ENCODE results near the gene MRC2.
"Not testable (repeated sequence)": the region's sequence is repeated elsewhere in the genome, so short reads cannot be mapped to it uniquely, and the experiment has no call there.

The MRC2 gene

DNA sequence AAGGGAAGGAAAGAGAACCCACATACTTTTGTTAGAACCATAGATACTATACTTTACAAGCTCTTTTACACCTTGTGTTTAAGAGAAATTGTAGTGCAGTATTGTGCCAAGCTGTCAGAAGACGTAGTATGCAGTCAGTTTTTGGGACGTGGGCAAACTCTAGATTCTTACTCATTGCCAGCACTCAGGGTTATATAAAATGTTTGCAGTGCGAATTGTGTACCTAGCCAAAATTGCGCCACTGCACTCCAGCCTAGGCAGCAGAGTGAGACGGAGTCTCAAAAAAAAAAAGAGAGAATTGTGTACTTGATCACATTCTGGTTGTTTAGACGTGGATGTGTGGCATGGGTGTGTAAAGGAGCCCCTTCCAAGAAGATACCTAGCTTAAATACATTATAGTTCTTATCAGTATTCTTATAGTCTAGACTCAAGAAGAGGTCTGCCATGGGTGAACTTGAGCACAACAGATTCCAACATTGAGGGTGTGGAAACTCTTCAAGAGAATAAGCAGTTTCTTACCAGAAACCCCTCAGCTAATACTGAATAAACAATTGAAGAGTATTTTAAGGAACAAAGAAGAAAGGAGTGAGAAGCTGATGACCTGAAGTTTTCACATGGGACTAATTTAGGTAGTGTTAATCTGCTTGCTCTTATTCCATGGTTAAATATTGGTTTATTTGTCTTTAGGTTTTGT is 27.4 kb upstream of the MRC2 start:
- in situ Hi-C loops (cut with MboI; ENCODE audit: low pct_unique_long_range_greater_than_20kb, low sequenced_read_pairs, unreplicated experiment): no loop called here
- DNase-seq (ENCODE audit: low spot score): no peak
- TF ChIP-seq, protein P1, sequence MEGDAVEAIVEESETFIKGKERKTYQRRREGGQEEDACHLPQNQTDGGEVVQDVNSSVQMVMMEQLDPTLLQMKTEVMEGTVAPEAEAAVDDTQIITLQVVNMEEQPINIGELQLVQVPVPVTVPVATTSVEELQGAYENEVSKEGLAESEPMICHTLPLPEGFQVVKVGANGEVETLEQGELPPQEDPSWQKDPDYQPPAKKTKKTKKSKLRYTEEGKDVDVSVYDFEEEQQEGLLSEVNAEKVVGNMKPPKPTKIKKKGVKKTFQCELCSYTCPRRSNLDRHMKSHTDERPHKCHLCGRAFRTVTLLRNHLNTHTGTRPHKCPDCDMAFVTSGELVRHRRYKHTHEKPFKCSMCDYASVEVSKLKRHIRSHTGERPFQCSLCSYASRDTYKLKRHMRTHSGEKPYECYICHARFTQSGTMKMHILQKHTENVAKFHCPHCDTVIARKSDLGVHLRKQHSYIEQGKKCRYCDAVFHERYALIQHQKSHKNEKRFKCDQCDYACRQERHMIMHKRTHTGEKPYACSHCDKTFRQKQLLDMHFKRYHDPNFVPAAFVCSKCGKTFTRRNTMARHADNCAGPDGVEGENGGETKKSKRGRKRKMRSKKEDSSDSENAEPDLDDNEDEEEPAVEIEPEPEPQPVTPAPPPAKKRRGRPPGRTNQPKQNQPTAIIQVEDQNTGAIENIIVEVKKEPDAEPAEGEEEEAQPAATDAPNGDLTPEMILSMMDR (IDR thresholded peaks at IDR 0.05; ENCODE audit: extremely low read depth, insufficient read depth, missing control alignments): no peak

DNA sequence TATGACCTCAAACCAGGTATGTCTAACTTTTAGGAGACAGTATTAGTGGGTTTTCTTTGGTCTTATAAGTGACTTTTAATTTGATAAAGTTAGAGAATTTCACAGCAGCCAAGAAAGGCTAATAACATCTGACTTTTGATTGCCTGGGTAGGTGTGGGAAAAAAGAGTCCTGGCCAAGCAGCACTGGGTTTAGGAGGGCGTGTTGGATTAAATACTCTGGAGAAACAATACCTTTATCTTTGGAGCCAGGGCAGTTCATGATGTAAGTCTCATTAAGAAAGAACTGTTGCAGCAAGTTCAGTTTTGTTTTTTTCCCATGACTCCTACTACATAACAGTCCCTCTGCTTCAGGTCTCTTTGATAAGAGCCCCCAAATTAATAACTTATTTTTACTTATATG is 26.7 kb upstream of the MRC2 start:
- TF ChIP-seq, protein P1 (IDR thresholded peaks at IDR 0.05; ENCODE audit: extremely low read depth, insufficient read depth, missing control alignments): no peak
- no peak for DNase-seq (ENCODE audit: low spot score)
- in situ Hi-C loops (cut with MboI; ENCODE audit: low pct_unique_long_range_greater_than_20kb, low sequenced_read_pairs, unreplicated experiment): no loop called here

DNA sequence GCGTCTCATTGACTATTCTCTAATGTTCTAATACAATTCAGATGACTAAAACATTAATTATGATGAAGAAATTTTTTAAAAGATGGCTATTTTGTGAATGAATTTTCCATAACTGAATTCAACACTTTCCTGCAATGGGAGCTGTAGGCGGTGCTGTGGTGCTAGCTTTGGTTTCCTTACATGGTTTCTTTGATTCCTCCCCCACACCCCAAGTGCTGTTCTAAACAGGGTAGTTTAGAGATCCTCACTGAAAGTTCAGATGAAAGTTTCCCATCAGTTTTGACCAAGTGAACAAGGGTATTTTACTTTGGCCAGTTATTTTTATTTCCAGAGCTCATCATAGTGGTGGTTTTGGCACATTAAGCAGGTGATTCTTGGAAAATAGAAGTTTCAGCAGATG is 26.0 kb upstream of the MRC2 start:
- in situ Hi-C loops (cut with MboI; ENCODE audit: low pct_unique_long_range_greater_than_20kb, low sequenced_read_pairs, unreplicated experiment): no loop called here
- no peak for DNase-seq (ENCODE audit: low spot score)

DNA sequence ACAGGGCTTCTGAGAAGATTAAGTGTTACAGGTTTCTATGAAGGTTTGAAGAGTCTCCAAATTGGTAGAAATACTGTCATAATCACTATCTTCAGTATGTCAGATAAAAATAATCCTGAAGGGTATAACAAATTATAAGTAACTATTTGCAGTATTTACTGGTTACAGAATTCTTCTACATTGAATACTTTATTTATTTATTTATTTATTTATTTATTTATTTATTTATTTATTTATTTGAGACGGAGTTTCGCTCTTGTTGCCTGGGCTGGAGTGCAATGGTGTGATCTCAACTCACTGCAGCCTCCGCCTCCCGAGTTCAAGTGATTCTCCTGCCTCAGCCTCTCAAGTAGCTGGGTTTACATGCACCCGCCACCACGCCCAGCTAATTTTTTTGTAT is 23.7 kb upstream of the MRC2 start:
- DNase-seq (ENCODE audit: low spot score); in situ Hi-C loops (cut with MboI; ENCODE audit: low pct_unique_long_range_greater_than_20kb, low sequenced_read_pairs, unreplicated experiment): not testable (repeated sequence)

More for the DNA sequence above, 26.0 kb upstream of the MRC2 start:
- TF ChIP-seq, protein P1 (IDR thresholded peaks at IDR 0.05; ENCODE audit: extremely low read depth, insufficient read depth, missing control alignments): peak; percentile 5

DNA sequence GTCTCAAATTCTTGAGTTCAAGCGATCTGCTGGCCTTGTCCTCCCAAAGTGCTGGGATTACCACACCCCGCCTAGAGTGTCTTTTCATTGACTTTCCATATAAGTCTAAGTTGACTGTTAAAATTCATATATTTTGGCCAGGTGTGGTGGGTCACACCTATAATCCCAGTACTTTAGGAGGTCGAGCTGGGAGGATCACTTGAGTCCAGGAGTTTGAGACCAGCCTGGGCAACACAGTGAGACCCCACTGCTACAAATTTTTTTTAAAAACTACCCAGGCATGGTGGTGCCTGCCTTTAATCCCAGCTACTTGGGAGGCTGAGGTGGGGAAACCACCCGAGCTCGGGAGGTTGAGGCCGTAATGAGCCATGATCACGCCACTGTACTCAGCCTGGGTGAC is 21.9 kb upstream of the MRC2 start:
- in situ Hi-C loops (cut with MboI; ENCODE audit: low pct_unique_long_range_greater_than_20kb, low sequenced_read_pairs, unreplicated experiment): no loop called here
- TF ChIP-seq, protein P1 (IDR thresholded peaks at IDR 0.05; ENCODE audit: extremely low read depth, insufficient read depth, missing control alignments): no peak
- DNase-seq (ENCODE audit: low spot score): no peak

DNA sequence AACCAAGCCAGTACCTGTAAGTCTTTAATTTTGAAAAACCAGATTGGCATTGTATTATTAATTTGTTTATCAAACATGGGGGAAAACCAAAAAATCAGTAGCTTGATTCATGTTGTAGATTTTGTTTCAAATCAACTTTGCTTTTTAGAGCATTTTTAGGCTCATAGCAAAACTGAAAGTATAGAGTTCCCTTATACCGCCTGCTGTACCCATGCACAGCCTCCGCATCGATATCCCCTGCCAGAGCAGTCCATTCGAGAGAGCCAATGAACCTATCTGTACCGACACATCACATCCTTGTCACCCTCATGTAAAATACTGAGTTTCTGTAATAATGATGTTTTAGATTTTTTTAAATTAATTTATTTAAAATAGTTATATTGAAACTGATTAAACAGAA is 16.2 kb upstream of the MRC2 start:
- TF ChIP-seq, protein P1 (IDR thresholded peaks at IDR 0.05; ENCODE audit: extremely low read depth, insufficient read depth, missing control alignments): no peak
- DNase-seq (ENCODE audit: low spot score): no peak
- in situ Hi-C loops (cut with MboI; ENCODE audit: low pct_unique_long_range_greater_than_20kb, low sequenced_read_pairs, unreplicated experiment): no loop called here

DNA sequence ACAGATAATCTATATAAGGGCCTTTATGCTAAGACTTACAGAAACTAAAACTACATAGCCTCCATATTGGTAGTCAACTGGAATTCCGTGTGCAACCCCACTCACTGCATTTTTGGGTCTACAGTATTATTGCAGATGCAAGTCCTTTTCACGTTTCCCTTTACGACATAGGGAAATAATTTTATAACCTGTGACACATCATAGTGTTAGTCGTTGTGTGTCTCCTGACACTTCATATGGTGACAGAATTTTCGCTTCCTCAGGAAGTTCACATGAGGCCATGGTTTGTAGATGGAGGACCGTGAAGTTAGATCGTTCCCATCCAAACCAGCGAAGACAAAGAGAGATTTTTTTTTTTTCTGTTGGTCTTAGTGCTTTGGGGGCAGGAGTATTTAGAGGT is 15.7 kb upstream of the MRC2 start:
- TF ChIP-seq, protein P1 (IDR thresholded peaks at IDR 0.05; ENCODE audit: extremely low read depth, insufficient read depth, missing control alignments): no peak
- no peak for DNase-seq (ENCODE audit: low spot score)
- in situ Hi-C loops (cut with MboI; ENCODE audit: low pct_unique_long_range_greater_than_20kb, low sequenced_read_pairs, unreplicated experiment): no loop called here

DNA sequence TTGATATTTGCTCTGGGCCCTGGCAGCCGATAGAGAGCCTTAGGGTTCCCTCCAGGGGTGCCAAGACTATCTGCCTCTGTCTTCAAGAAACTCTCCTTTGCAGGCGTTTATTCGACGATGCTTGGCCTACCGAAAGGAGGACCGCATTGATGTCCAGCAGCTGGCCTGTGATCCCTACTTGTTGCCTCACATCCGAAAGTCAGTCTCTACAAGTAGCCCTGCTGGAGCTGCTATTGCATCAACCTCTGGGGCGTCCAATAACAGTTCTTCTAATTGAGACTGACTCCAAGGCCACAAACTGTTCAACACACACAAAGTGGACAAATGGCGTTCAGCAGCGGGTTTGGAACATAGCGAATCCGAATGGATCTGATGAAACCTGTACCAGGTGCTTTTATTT is 15.2 kb upstream of the MRC2 start:
- in situ Hi-C loops (cut with MboI; ENCODE audit: low pct_unique_long_range_greater_than_20kb, low sequenced_read_pairs, unreplicated experiment): not testable (repeated sequence)

DNA sequence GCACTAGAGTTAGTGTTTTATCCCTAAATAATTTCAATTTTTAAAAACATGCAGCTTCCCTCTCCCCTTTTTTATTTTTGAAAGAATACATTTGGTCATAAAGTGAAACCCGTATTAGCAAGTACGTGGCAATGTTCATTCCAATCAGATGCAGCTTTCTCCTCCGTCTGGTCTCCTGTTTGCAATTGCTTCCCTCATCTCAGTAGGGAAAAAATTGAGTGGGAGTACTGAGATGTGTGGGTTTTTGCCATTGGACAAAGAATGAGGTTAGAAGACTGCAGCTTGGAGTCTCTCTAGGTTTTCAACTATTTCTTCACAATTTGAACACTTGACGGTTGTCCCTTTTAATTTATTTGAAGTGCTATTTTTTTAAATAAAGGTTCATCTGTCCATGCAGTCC is 14.4 kb upstream of the MRC2 start:
- DNase-seq (ENCODE audit: low spot score); in situ Hi-C loops (cut with MboI; ENCODE audit: low pct_unique_long_range_greater_than_20kb, low sequenced_read_pairs, unreplicated experiment): not testable (repeated sequence)

More for the DNA sequence above, 15.2 kb upstream of the MRC2 start:
- DNase-seq (ENCODE audit: low spot score): not testable (repeated sequence)
